GM12878 (cell line): Measurements from ENCODE around the gene MMP19. TPM values are rescaled to one million over a fixed set of nuclear protein-coding genes. Genes with fewer than 3 reads are reported as not detected.

Experiments used
- BCL11A ChIP-seq: IDR thresholded peaks from 2 replicates; pipeline ENCODE4 v1.6.1; 2011; ENCODE audit warnings: low read depth, low read length
- CBFB ChIP-seq: IDR thresholded peaks from 2 replicates; pipeline ENCODE4 v1.6.1; 2016; ENCODE audit warnings: antibody characterized with exemption, low read depth
- CREB1 ChIP-seq: IDR thresholded peaks from 2 replicates; pipeline ENCODE4 v1.6.1; 2012; ENCODE audit warnings: low read depth, mild to moderate bottlenecking, inconsistent platforms
- EGR1 ChIP-seq, 2 experiments: IDR thresholded peaks; 1 replicate in 1 of 2; 2 replicates in 1 of 2; pipeline ENCODE4 v1.6.1; 2011 to 2012; ENCODE audit warnings: low read depth in 2 of 2, low read length in 2 of 2, borderline replicate concordance in 1 of 2, mild to moderate bottlenecking in 1 of 2, moderate library complexity in 1 of 2
- EZH2 ChIP-seq: IDR thresholded peaks from 2 replicates; pipeline ENCODE4 v1.6.1; 2012; ENCODE audit warnings: low read depth, mild to moderate bottlenecking, control low read depth, inconsistent platforms, low read length, borderline replicate concordance; ENCODE audit not compliant: control insufficient read depth
- FOS ChIP-seq: IDR thresholded peaks from 3 replicates; pipeline ENCODE4 v1.6.1; 2011; ENCODE audit warnings: borderline replicate concordance; ENCODE audit not compliant: insufficient read length; ENCODE audit errors: extremely low read depth
- HCFC1 ChIP-seq: fragments of 150-350 bp; IDR thresholded peaks from 2 replicates; pipeline ENCODE4 v1.6.1; 2014; ENCODE audit warnings: low read length
- HDGF ChIP-seq: fragments of 450-650 bp; IDR thresholded peaks from 2 replicates; pipeline ENCODE4 v1.6.1; 2016; ENCODE audit warnings: antibody characterized with exemption
- IRF4 ChIP-seq: IDR thresholded peaks from 2 replicates; pipeline ENCODE4 v1.6.1; 2011; ENCODE audit warnings: low read depth, low read length
- KDM1A ChIP-seq: fragments of 200-600 bp; sonication (generic); IDR thresholded peaks from 2 replicates; pipeline ENCODE4 v1.6.1; 2016; ENCODE audit warnings: borderline replicate concordance
- KLF5 ChIP-seq: fragments of 450-650 bp; IDR thresholded peaks from 2 replicates; pipeline ENCODE4 v1.6.1; 2014; ENCODE audit warnings: mild to moderate bottlenecking; ENCODE audit not compliant: partially characterized antibody
- LARP7 ChIP-seq: fragments of 450-650 bp; IDR thresholded peaks from 2 replicates; pipeline ENCODE4 v1.6.1; 2017; ENCODE audit warnings: mild to moderate bottlenecking
- MEF2A ChIP-seq: IDR thresholded peaks from 2 replicates; pipeline ENCODE4 v1.6.1; 2011; ENCODE audit warnings: low read depth, mild to moderate bottlenecking, low read length, moderate library complexity; ENCODE audit not compliant: insufficient read depth
- PML ChIP-seq: IDR thresholded peaks from 2 replicates; pipeline ENCODE4 v1.6.1; 2012; ENCODE audit warnings: low read length, inconsistent platforms
- SIN3A ChIP-seq: IDR thresholded peaks from 2 replicates; pipeline ENCODE4 v1.6.1; 2012; ENCODE audit warnings: low read depth, low read length, improper control_type of control experiment
- YBX1 ChIP-seq: fragments of 450-650 bp; IDR thresholded peaks from 2 replicates; pipeline ENCODE4 v1.6.1; 2016; ENCODE audit warnings: antibody characterized with exemption
- polyA plus RNA-seq, 11 experiments: library from polyadenylated mRNA; depleted of rRNA in 4 of 11; unstranded in 6 of 11; stranded (reverse) in 5 of 11; fragments of >200 nt; fragmentation: Nextera tagmentation in 4 of 11; fragmentation: Illumina TruSeq in 1 of 11; extraction: Ambion mirVana in 4 of 11; extraction: Trizol in 1 of 11; gene quantifications; 1 replicate in 1 of 11; 2 replicates in 10 of 11; pipeline versions ENCODE4 v1.2.1 to v1.2.3, GENCODE V29; 2011 to 2016; ENCODE audit warnings: inconsistent platforms in 2 of 11, missing spikeins in 2 of 11, low read depth in 1 of 11
- total RNA-seq, 4 experiments: library from RNA; depleted of rRNA in 3 of 4; stranded (reverse); fragments of >200 nt in 3 of 4; fragmentation: Illumina TruSeq in 1 of 4; extraction: Trizol in 1 of 4; gene quantifications; 2 replicates each; pipeline versions ENCODE4 v1.2.1 to v1.2.3, GENCODE V29; 2013 to 2021
- TF ChIP-seq, protein P1 (sequence below): fragments of 450-650 bp; IDR thresholded peaks from 2 replicates; pipeline ENCODE4 v1.6.1; 2018; ENCODE audit warnings: borderline replicate concordance, mild to moderate bottlenecking; ENCODE audit not compliant: partially characterized antibody
- TF ChIP-seq, protein P2 (sequence below): fragments of 450-650 bp; IDR thresholded peaks from 2 replicates; pipeline ENCODE4 v1.6.1; 2014; ENCODE audit warnings: mild to moderate bottlenecking
- TF ChIP-seq, protein P3 (sequence below): fragments of 450-650 bp; IDR thresholded peaks from 2 replicates; pipeline ENCODE4 v1.6.1; 2016; ENCODE audit warnings: mild to moderate bottlenecking
- TF ChIP-seq, protein P4 (sequence below): IDR thresholded peaks from 2 replicates; pipeline ENCODE4 v1.6.1; 2012; ENCODE audit warnings: low read depth, low read length, improper control_type of control experiment

Gene MMP19
- total and polyA plus RNA-seq, 10 of the 15 experiments (the other 5 are each of a cell fraction or from before 2014, with no cell fraction given): 0.03 to 0.04 (median 0.04) TPM; not detected in 7

DNA sequence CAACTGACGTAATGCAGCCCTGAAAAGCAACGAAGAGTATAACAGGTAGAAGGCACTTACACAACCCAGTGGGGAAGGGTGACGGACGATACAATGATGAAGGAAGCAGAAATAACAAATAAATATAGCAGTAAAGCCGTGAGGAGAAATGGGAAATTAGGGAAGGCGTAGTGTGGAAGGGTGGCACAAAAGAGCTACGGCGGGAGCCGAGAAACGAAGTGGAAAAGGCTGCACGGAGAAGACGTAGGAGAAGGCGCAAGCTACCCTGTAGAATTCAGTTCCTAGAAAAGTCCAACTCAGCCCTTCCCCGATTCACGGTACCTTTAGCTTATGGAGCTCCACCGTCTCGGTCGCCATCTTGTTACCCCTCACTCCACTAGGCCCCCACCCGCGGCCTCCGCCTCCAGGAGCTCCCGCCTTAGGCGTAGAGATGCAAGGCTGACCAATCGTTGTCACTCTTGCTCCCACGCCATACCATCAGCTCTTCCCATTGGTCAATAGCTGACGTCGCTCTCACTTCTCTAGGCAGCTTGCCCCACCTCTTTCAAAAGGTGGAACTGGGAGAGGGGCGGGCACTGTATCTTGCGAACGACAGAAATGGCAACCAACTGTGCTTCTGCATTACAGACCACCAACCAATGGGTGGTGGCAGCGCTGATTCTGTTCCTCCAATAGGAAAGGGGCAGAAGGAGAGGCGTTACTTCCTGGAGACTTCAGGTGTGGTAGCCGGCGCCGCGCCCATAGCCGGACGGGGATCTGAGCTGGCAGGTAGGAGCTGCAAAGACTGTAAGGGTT is 25.2 kb downstream of the MMP19 start, which contains the start of the genes ORMDL2 and SARNP (continued):
- TF ChIP-seq BCL11A: no peak
- TF ChIP-seq, protein P1, sequence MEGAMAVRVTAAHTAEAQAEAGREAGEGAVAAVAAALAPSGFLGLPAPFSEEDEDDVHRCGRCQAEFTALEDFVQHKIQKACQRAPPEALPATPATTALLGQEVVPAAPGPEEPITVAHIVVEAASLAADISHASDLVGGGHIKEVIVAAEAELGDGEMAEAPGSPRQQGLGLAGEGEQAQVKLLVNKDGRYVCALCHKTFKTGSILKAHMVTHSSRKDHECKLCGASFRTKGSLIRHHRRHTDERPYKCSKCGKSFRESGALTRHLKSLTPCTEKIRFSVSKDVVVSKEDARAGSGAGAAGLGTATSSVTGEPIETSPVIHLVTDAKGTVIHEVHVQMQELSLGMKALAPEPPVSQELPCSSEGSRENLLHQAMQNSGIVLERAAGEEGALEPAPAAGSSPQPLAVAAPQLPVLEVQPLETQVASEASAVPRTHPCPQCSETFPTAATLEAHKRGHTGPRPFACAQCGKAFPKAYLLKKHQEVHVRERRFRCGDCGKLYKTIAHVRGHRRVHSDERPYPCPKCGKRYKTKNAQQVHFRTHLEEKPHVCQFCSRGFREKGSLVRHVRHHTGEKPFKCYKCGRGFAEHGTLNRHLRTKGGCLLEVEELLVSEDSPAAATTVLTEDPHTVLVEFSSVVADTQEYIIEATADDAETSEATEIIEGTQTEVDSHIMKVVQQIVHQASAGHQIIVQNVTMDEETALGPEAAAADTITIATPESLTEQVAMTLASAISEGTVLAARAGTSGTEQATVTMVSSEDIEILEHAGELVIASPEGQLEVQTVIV: peak; percentile 71
- TF ChIP-seq PML: peak; percentile 63
- TF ChIP-seq HDGF: peak; percentile 88
- TF ChIP-seq HCFC1: peak; percentile 54; the same call in 1 of the 2 replicates
- TF ChIP-seq SIN3A: 0 out of 2 replicates have a peak, but pooled peaks have one; percentile 26
- TF ChIP-seq LARP7: peak; percentile 59; the same call in 1 of the 2 replicates
- peak; percentile 85 for TF ChIP-seq IRF4
- no peak; the same call in none of the 2 replicates for TF ChIP-seq CBFB
- TF ChIP-seq KLF5: peak; percentile 59
- no peak for TF ChIP-seq KDM1A
- TF ChIP-seq MEF2A: 0 out of 2 replicates have a peak, but pooled peaks have one; percentile 13
- no peak for TF ChIP-seq EGR1 (IDR thresholded peaks at IDR 0.05; ENCODE audit: borderline replicate concordance in 1 of 2, low read depth in 2 of 2, low read length in 2 of 2)
- peak; percentile 98 for TF ChIP-seq FOS
- TF ChIP-seq EZH2: no peak
- TF ChIP-seq CREB1: peak; percentile 90
- peak; percentile 78; the same call in 1 of the 2 replicates for TF ChIP-seq YBX1
- TF ChIP-seq, protein P2, sequence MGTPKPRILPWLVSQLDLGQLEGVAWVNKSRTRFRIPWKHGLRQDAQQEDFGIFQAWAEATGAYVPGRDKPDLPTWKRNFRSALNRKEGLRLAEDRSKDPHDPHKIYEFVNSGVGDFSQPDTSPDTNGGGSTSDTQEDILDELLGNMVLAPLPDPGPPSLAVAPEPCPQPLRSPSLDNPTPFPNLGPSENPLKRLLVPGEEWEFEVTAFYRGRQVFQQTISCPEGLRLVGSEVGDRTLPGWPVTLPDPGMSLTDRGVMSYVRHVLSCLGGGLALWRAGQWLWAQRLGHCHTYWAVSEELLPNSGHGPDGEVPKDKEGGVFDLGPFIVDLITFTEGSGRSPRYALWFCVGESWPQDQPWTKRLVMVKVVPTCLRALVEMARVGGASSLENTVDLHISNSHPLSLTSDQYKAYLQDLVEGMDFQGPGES: peak; percentile 97
- TF ChIP-seq, protein P3, sequence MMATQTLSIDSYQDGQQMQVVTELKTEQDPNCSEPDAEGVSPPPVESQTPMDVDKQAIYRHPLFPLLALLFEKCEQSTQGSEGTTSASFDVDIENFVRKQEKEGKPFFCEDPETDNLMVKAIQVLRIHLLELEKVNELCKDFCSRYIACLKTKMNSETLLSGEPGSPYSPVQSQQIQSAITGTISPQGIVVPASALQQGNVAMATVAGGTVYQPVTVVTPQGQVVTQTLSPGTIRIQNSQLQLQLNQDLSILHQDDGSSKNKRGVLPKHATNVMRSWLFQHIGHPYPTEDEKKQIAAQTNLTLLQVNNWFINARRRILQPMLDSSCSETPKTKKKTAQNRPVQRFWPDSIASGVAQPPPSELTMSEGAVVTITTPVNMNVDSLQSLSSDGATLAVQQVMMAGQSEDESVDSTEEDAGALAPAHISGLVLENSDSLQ: peak; percentile 99
- TF ChIP-seq, protein P4, sequence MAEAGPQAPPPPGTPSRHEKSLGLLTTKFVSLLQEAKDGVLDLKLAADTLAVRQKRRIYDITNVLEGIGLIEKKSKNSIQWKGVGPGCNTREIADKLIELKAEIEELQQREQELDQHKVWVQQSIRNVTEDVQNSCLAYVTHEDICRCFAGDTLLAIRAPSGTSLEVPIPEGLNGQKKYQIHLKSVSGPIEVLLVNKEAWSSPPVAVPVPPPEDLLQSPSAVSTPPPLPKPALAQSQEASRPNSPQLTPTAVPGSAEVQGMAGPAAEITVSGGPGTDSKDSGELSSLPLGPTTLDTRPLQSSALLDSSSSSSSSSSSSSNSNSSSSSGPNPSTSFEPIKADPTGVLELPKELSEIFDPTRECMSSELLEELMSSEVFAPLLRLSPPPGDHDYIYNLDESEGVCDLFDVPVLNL: peak; percentile 77
